GM12878 (cell line): ENCODE data around the gene EFCAB8. TPM values are rescaled to one million over a fixed set of nuclear protein-coding genes. Genes with fewer than 3 reads are reported as not detected.
"Not testable (repeated sequence)": the region's sequence is repeated elsewhere in the genome, so short reads cannot be mapped to it uniquely, and the experiment has no call there.

Experiments
- ATAC-seq: fragments of 200-7000 bp; cut with Tn5 transposase; 3 replicates; pipeline ENCODE4 v1.9.1; 2020; ENCODE audit warnings: mild to moderate bottlenecking, moderate library complexity
- BruUV-seq: library from RNA; stranded (reverse); fragments of 400-500 nt; replicated peaks from 2 replicates; lab custom pipeline; 2021; lab: Mats Ljungman, UMichigan
- CTCF ChIA-PET: fragments of 300-600 bp; sonication (Branson Sonifier 250); formaldehyde crosslinking; extraction: SDS; loops from one replicate; lab custom pipeline; 2021; ENCODE audit warnings: inconsistent platforms; lab: Yijun Ruan, JAX
- POLR2A ChIA-PET: fragments of 350-600 bp; formaldehyde crosslinking; extraction: SDS; loops from one replicate; lab custom pipeline; 2021; ENCODE audit warnings: inconsistent platforms; lab: Charles Lee
- RAD21 ChIA-PET: fragments of 300-600 bp; sonication (Branson Sonifier 250); formaldehyde crosslinking; loops from one replicate; lab custom pipeline; 2023; ENCODE audit warnings: antibody characterized with exemption; ENCODE audit not compliant: unreplicated experiment; lab: Charles Lee
- SMC1A ChIA-PET: fragments of 300-600 bp; sonication (Branson Sonifier 250); formaldehyde crosslinking; loops from one replicate; lab custom pipeline; 2023; ENCODE audit not compliant: unreplicated experiment, uncharacterized antibody; lab: Charles Lee
- DNase-seq: peaks from one replicate; pipeline ENCODE4 v3.0.0-alpha.2; 2011; ENCODE audit warnings: low read depth, low spot score
- FAIRE-seq: peaks from 3 replicates; lab custom pipeline; 2011; peaks lifted over from hg19 to GRCh38; lab: Jason Lieb, UNC
- H2AFZ ChIP-seq: 2 replicates; pipeline ENCODE4 v1.6.0; 2011; ENCODE audit warnings: low read depth, low read length, control low read depth; ENCODE audit not compliant: control insufficient read depth
- H3K27ac ChIP-seq: 2 replicates; pipeline ENCODE4 v1.5.1; 2011; ENCODE audit warnings: control low read depth; ENCODE audit not compliant: control insufficient read depth, insufficient read depth
- H3K27me3 ChIP-seq, 2 experiments: replicated peaks in 1 of 2; 2 replicates each; pipeline versions ENCODE4 v1.6.0 to v1.6.1; 2011; ENCODE audit warnings: low read length in 1 of 2; ENCODE audit not compliant: control insufficient read depth in 2 of 2, insufficient read depth in 2 of 2
- H3K36me3 ChIP-seq, 2 experiments: 2 replicates each; pipeline ENCODE4 v1.5.1; 2011; ENCODE audit warnings: low read length in 1 of 2; ENCODE audit not compliant: control insufficient read depth in 2 of 2, insufficient read depth in 2 of 2
- H3K4me1 ChIP-seq: 2 replicates; pipeline ENCODE4 v1.6.1; 2011; ENCODE audit warnings: mild to moderate bottlenecking, low read length, moderate library complexity, mixed read lengths; ENCODE audit not compliant: control insufficient read depth, insufficient read depth
- H3K4me2 ChIP-seq: 2 replicates; pipeline ENCODE4 v1.6.0; 2011; ENCODE audit warnings: control low read depth; ENCODE audit not compliant: control insufficient read depth, insufficient read depth
- H3K4me3 ChIP-seq: fragments of 200-600 bp; sonication (generic); 2 replicates; pipeline ENCODE4 v1.5.1; 2016
- H3K79me2 ChIP-seq: 2 replicates; pipeline ENCODE4 v1.6.0; 2011; ENCODE audit warnings: low read length; ENCODE audit not compliant: control insufficient read depth, insufficient read depth
- H3K9ac ChIP-seq: 2 replicates; pipeline ENCODE4 v1.8.0; 2011; ENCODE audit warnings: low read length, control low read depth, mixed read lengths; ENCODE audit not compliant: control insufficient read depth, insufficient read depth
- H3K9me3 ChIP-seq: replicated peaks from 3 replicates; pipeline ENCODE4 v1.5.1; 2011; ENCODE audit warnings: mild to moderate bottlenecking, low read length; ENCODE audit not compliant: control insufficient read depth, insufficient read depth
- H4K20me1 ChIP-seq: 2 replicates; pipeline ENCODE4 v1.6.0; 2011; ENCODE audit not compliant: control insufficient read depth, insufficient read depth
- ATF7 ChIP-seq: fragments of 450-650 bp; IDR thresholded peaks from 2 replicates; pipeline ENCODE4 v1.6.1; 2016; ENCODE audit warnings: low read depth, mild to moderate bottlenecking
- CBX3 ChIP-seq: fragments of 200-600 bp; sonication (generic); IDR thresholded peaks from 2 replicates; pipeline ENCODE4 v1.6.1; 2016; ENCODE audit warnings: low read depth, borderline replicate concordance
- CREB1 ChIP-seq: IDR thresholded peaks from 2 replicates; pipeline ENCODE4 v1.6.1; 2012; ENCODE audit warnings: low read depth, mild to moderate bottlenecking, inconsistent platforms
- EED ChIP-seq: sonication (generic); IDR thresholded peaks from 2 replicates; pipeline ENCODE4 v1.6.1; 2016; ENCODE audit warnings: antibody characterized with exemption, low read depth
- HDAC6 ChIP-seq: fragments of 200-600 bp; sonication (generic); IDR thresholded peaks from one replicate; pipeline ENCODE4 v1.8.0; 2017; ENCODE audit warnings: antibody characterized with exemption; ENCODE audit not compliant: unreplicated experiment
- JUND ChIP-seq: IDR thresholded peaks from 2 replicates; pipeline ENCODE4 v1.6.1; 2012; ENCODE audit warnings: low read depth, mild to moderate bottlenecking, low read length, improper control_type of control experiment, moderate library complexity
- NFYB ChIP-seq: IDR thresholded peaks from 2 replicates; pipeline ENCODE4 v1.6.1; 2011; ENCODE audit warnings: low read depth, mild to moderate bottlenecking, low read length, improper control_type of control experiment, moderate library complexity; ENCODE audit not compliant: insufficient read depth
- PML ChIP-seq: IDR thresholded peaks from 2 replicates; pipeline ENCODE4 v1.6.1; 2012; ENCODE audit warnings: low read length, inconsistent platforms
- SMAD1 ChIP-seq: fragments of 450-650 bp; IDR thresholded peaks from 2 replicates; pipeline ENCODE4 v1.6.1; 2018; ENCODE audit warnings: mild to moderate bottlenecking, low read depth; ENCODE audit not compliant: partially characterized antibody
- SMC3 ChIP-seq: IDR thresholded peaks from 2 replicates; pipeline ENCODE4 v1.6.1; 2011; ENCODE audit warnings: low read length, improper control_type of control experiment, borderline replicate concordance
- WGBS: methylation state at CpG from one replicate; pipeline ENCODE4 v1.1.6; 2016; ENCODE audit warnings: low lambda C conversion rate; ENCODE audit not compliant: insufficient replicate concordance, insufficient coverage; ENCODE audit errors: missing lambda C conversion rate; 5-methylcytosine and 5-hydroxymethylcytosine counted together
- in situ Hi-C: fragments of 300-500 bp; cut with MboI; formaldehyde crosslinking; loops from 9 replicates; pipeline ENCODE4 v1.14.3; 2018; ENCODE audit warnings: mixed read lengths
- intact Hi-C: fragments of 100-400 bp; cut with micrococcal nuclease; formaldehyde crosslinking; loops from one replicate; pipeline ENCODE4 v1.14.2; 2022; ENCODE audit not compliant: unreplicated experiment
- polyA plus RNA-seq, 11 experiments: library from polyadenylated mRNA; depleted of rRNA in 4 of 11; unstranded in 6 of 11; stranded (reverse) in 5 of 11; fragments of >200 nt; fragmentation: Nextera tagmentation in 4 of 11; fragmentation: Illumina TruSeq in 1 of 11; extraction: Ambion mirVana in 4 of 11; extraction: Trizol in 1 of 11; gene quantifications; 1 replicate in 1 of 11; 2 replicates in 10 of 11; pipeline versions ENCODE4 v1.2.1 to v1.2.3, GENCODE V29; 2011 to 2016; ENCODE audit warnings: inconsistent platforms in 2 of 11, missing spikeins in 2 of 11, low read depth in 1 of 11
- total RNA-seq, 4 experiments: library from RNA; depleted of rRNA in 3 of 4; stranded (reverse); fragments of >200 nt in 3 of 4; fragmentation: Illumina TruSeq in 1 of 4; extraction: Trizol in 1 of 4; gene quantifications; 2 replicates each; pipeline versions ENCODE4 v1.2.1 to v1.2.3, GENCODE V29; 2013 to 2021
- TF ChIP-seq, protein P1 (sequence below): fragments of 450-650 bp; IDR thresholded peaks from 2 replicates; pipeline ENCODE4 v1.6.1; 2017; ENCODE audit warnings: mild to moderate bottlenecking, moderate library complexity
- TF ChIP-seq, protein P2 (sequence below): fragments of 450-650 bp; IDR thresholded peaks from 2 replicates; pipeline ENCODE4 v1.6.1; 2014; ENCODE audit warnings: mild to moderate bottlenecking

Gene EFCAB8
- total and polyA plus RNA-seq, 10 of the 15 experiments (the other 5 are each of a cell fraction or from before 2014, with no cell fraction given): 0.04 to 0.18 (median 0.06) TPM; not detected in 4

DNA sequence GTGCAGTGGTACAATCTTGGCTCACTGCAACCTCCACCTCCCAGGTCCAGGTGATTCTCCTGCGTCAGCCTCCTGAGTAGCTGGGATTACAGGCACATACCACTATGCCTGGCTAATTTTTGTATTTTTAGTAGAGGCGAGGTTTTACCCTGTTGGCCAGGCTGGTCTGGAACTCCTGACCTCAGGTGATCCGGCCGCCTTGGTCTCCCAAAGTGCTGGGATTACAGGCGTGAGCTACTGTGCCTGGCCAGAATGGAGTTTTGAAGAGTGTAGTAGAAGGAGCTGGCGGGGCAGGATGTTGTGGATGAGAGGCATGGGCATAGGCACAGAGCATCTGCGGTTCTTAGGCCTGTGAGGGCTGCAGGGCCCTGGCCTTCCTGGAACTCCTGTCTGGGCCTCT lies 46.0 kb downstream of the EFCAB8 start:
- H3K27ac ChIP-seq, H3K36me3 ChIP-seq, H2AFZ ChIP-seq, H3K9ac ChIP-seq, H3K79me2 ChIP-seq, ATAC-seq, H3K4me3 ChIP-seq, RAD21 ChIA-PET, H3K9me3 ChIP-seq, BruUV-seq, H3K27me3 ChIP-seq, FAIRE-seq, H3K4me1 ChIP-seq, H3K4me2 ChIP-seq, DNase-seq, POLR2A ChIA-PET, SMC1A ChIA-PET, H4K20me1 ChIP-seq: not testable (repeated sequence)
- CTCF ChIA-PET: interaction anchor here (0.6 to 2.6 kb wide), 9 partner anchors 40 to 390 kb away, joined by 3 to 7 read pairs (median 4); no protein-coding TSS in a partner anchor
- WGBS: 44% methylated on average over 7 of the region's 7 CpGs
- in situ Hi-C loops: loop anchor here (5.0 kb wide), 1 partner anchor 193 kb away; no protein-coding TSS in a partner anchor
- intact Hi-C loops: loop anchor here (5.0 kb wide), 2 partner anchors 173 to 308 kb away; partner anchors contain the start of gene BPIFB4

DNA sequence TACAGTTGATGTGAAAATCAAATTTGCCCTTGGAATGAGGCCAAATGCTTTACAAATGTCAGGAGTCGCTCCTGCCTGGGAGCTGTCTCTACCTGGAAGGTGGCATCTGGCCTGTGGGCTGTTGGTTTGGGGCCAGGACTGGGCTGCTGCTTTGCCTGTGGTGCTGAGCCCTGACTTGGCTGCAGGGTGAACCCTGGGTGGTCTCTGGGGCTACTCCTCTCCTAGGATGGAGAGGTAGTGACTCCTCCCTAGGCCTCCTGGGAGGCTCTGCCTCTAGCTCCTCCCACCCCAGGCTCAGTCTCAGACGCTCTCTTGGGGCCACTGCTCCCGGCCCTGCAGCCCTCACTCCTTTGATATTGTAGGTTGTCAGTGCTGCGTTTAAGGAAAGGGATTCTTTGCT lies 47.5 kb downstream of the EFCAB8 start:
- Histone ChIP-seq H3K27ac (no peak overlapping the region), H3K27me3 (peaks cover 0 to 3% of the 10 kb centered on the region in 2 experiments; a peak in 2 of 4 replicates), H3K4me3 (no peak overlapping the region), H3K4me1 (no peaks in the 10 kb centered on the region), H4K20me1 (no peaks in the 10 kb centered on the region), H3K36me3 (no peaks in the 10 kb centered on the region), H3K9ac (no peak overlapping the region), H3K79me2 (no peaks in the 10 kb centered on the region), H3K9me3 (no peaks in the 10 kb centered on the region), H3K4me2 (no peak overlapping the region), H2AFZ (no peak overlapping the region)
- ChIA-PET RAD21 (no interaction called here), CTCF (interaction anchor here (1.0 to 2.6 kb wide), 2 partner anchors 38 to 190 kb away, joined by 5 to 7 read pairs; no protein-coding TSS in a partner anchor), POLR2A (no interaction called here), SMC1A (interaction anchor here (0.8 kb wide), 1 partner anchor 422 kb away, joined by 3 read pairs; no protein-coding TSS in a partner anchor)
- 19% methylated on average over 4 of the region's 4 CpGs for WGBS
- FAIRE-seq (no peak), ATAC-seq (no peak), DNase-seq (no peak)
- BruUV-seq: no TSS peak
- in situ Hi-C loops: no loop called here
- intact Hi-C loops: no loop called here
- TF ChIP-seq CBX3 (no peak), CREB1 (no peak), SMC3 (no peak), PML (no peak), HDAC6 (no peak), NFYB (no peak), JUND (no peak), EED (no peak), SMAD1 (no peak), ATF7 (no peak)
- TF ChIP-seq, protein P1, sequence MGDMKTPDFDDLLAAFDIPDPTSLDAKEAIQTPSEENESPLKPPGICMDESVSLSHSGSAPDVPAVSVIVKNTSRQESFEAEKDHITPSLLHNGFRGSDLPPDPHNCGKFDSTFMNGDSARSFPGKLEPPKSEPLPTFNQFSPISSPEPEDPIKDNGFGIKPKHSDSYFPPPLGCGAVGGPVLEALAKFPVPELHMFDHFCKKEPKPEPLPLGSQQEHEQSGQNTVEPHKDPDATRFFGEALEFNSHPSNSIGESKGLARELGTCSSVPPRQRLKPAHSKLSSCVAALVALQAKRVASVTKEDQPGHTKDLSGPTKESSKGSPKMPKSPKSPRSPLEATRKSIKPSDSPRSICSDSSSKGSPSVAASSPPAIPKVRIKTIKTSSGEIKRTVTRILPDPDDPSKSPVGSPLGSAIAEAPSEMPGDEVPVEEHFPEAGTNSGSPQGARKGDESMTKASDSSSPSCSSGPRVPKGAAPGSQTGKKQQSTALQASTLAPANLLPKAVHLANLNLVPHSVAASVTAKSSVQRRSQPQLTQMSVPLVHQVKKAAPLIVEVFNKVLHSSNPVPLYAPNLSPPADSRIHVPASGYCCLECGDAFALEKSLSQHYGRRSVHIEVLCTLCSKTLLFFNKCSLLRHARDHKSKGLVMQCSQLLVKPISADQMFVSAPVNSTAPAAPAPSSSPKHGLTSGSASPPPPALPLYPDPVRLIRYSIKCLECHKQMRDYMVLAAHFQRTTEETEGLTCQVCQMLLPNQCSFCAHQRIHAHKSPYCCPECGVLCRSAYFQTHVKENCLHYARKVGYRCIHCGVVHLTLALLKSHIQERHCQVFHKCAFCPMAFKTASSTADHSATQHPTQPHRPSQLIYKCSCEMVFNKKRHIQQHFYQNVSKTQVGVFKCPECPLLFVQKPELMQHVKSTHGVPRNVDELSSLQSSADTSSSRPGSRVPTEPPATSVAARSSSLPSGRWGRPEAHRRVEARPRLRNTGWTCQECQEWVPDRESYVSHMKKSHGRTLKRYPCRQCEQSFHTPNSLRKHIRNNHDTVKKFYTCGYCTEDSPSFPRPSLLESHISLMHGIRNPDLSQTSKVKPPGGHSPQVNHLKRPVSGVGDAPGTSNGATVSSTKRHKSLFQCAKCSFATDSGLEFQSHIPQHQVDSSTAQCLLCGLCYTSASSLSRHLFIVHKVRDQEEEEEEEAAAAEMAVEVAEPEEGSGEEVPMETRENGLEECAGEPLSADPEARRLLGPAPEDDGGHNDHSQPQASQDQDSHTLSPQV: no peak
- TF ChIP-seq, protein P2, sequence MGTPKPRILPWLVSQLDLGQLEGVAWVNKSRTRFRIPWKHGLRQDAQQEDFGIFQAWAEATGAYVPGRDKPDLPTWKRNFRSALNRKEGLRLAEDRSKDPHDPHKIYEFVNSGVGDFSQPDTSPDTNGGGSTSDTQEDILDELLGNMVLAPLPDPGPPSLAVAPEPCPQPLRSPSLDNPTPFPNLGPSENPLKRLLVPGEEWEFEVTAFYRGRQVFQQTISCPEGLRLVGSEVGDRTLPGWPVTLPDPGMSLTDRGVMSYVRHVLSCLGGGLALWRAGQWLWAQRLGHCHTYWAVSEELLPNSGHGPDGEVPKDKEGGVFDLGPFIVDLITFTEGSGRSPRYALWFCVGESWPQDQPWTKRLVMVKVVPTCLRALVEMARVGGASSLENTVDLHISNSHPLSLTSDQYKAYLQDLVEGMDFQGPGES: no peak
